Mesothelial cell of epicardium (in vitro differentiated cells): ENCODE data around the gene BIRC3. TPM values are rescaled to one million over a fixed set of nuclear protein-coding genes. Genes with fewer than 3 reads are reported as not detected.
A peak's percentile ranks its signal among the peaks of the same experiment; 100 is the strongest.
"Not testable (repeated sequence)": the region's sequence is repeated elsewhere in the genome, so short reads cannot be mapped to it uniquely, and the experiment has no call there.

ENCODE experiments used
- DNase-seq, 2 experiments: peaks; one replicate each; pipeline ENCODE4 v3.0.0; 2021; ENCODE audit warnings: low spot score in 2 of 2; ENCODE audit not compliant: unreplicated experiment in 2 of 2
- H3K27ac Mint-ChIP-seq: 2 replicates; pipeline ENCODE4 v1.8.0; 2021; ENCODE audit warnings: mixed read lengths
- H3K27me3 Mint-ChIP-seq: 2 replicates; pipeline ENCODE4 v1.8.0; 2021; ENCODE audit warnings: low read depth, mixed read lengths
- H3K36me3 Mint-ChIP-seq: 2 replicates; pipeline ENCODE4 v1.8.0; 2021; ENCODE audit warnings: mixed read lengths
- H3K4me1 Mint-ChIP-seq: 2 replicates; pipeline ENCODE4 v1.8.0; 2021; ENCODE audit warnings: mixed read lengths
- H3K4me3 Mint-ChIP-seq: 2 replicates; pipeline ENCODE4 v1.8.0; 2021; ENCODE audit warnings: mild to moderate bottlenecking, moderate library complexity, mixed read lengths
- H3K9me3 Mint-ChIP-seq: 2 replicates; pipeline ENCODE4 v1.8.0; 2021; ENCODE audit warnings: mixed read lengths
- CTCF ChIP-seq: fragments of 200-600 bp; sonication (generic); IDR thresholded peaks from one replicate; pipeline ENCODE4 v1.5.0; 2021; ENCODE audit warnings: antibody characterized with exemption; ENCODE audit not compliant: unreplicated experiment
- total RNA-seq: library from RNA; stranded (reverse); gene quantifications from 3 replicates; pipeline ENCODE4 v1.2.1, GENCODE V29; 2021

BIRC3 gene
- total RNA-seq, 1 donor from 2014 or later, result 1.4 TPM

- DNase-seq, result no peak
- TF ChIP-seq CTCF, result no peak
- Mint-ChIP-seq H3K4me3 (no peak overlapping the region), H3K4me1 (no peaks in the 10 kb centered on the region), H3K27ac (peak overlapping the region; percentile 7), H3K27me3 (no peaks in the 10 kb centered on the region), H3K36me3 (peaks cover 64% of the 10 kb centered on the region), H3K9me3 (peaks cover 25% of the 10 kb centered on the region)
Measured at GRCh38 chr11:102361086-102362031, 44.1 kb downstream of the BIRC3 start.

GRCh38 chr11:102364991-102365390 lies 47.7 kb downstream of the BIRC3 start:
- no peak overlapping the region for H3K27ac Mint-ChIP-seq
- H3K27me3 Mint-ChIP-seq, result no peaks in the 10 kb centered on the region
- H3K4me1 Mint-ChIP-seq, result peaks cover 9% of the 10 kb centered on the region
- H3K9me3 Mint-ChIP-seq, result peaks cover 4% of the 10 kb centered on the region
- DNase-seq, result no peak
- no peak overlapping the region for H3K4me3 Mint-ChIP-seq
- TF ChIP-seq CTCF, result no peak
- peaks cover 51% of the 10 kb centered on the region for H3K36me3 Mint-ChIP-seq

GRCh38 chr11:102367364-102367763 lies 50.1 kb downstream of the BIRC3 start:
- H3K36me3 Mint-ChIP-seq, result peaks cover 41% of the 10 kb centered on the region

GRCh38 chr11:102368472-102368871 lies 51.2 kb downstream of the BIRC3 start:
- H3K36me3 Mint-ChIP-seq, result peaks cover 36% of the 10 kb centered on the region

More at GRCh38 chr11:102367364-102367763, 50.1 kb downstream of the BIRC3 start:
- no peaks in the 10 kb centered on the region for H3K27me3 Mint-ChIP-seq
- no peaks in the 10 kb centered on the region for H3K9me3 Mint-ChIP-seq
- no peak for TF ChIP-seq CTCF
- peaks cover 9% of the 10 kb centered on the region for H3K4me1 Mint-ChIP-seq
- H3K27ac Mint-ChIP-seq, result peak overlapping the region; percentile 77
- no peak overlapping the region for H3K4me3 Mint-ChIP-seq
- DNase-seq, result no peak

GRCh38 chr11:102374633-102375424 lies 57.5 kb downstream of the BIRC3 start:
- peak overlapping the region; percentile 59 for H3K4me3 Mint-ChIP-seq
- H3K27ac Mint-ChIP-seq, DNase-seq, H3K4me1 Mint-ChIP-seq, H3K9me3 Mint-ChIP-seq, H3K27me3 Mint-ChIP-seq: not testable (repeated sequence)
- peaks cover 32% of the 10 kb centered on the region for H3K36me3 Mint-ChIP-seq

More at GRCh38 chr11:102368472-102368871, 51.2 kb downstream of the BIRC3 start:
- Mint-ChIP-seq H3K4me1 (peaks cover 9% of the 10 kb centered on the region), H3K27me3 (no peaks in the 10 kb centered on the region), H3K27ac (no peak overlapping the region), H3K9me3 (no peaks in the 10 kb centered on the region), H3K4me3 (no peak overlapping the region)
- no peak for DNase-seq
- TF ChIP-seq CTCF, result no peak
